CD4-positive, alpha-beta T cell treated with Interleukin-15 for 4 hours (primary cell): ENCODE results near the gene BIN1.
A peak's percentile ranks its signal among the peaks of the same experiment; 100 is the strongest.
"Not testable (repeated sequence)": the region's sequence is repeated elsewhere in the genome, so short reads cannot be mapped to it uniquely, and the experiment has no call there.

Experiments used
- DNase-seq: peaks from one replicate; pipeline ENCODE4 v3.0.0-alpha.2; 2020; ENCODE audit warnings: low spot score

The BIN1 gene

GRCh38 chr2:127046579-127046978, 60.4 kb downstream of the BIN1 start:
- DNase-seq, result no peak

GRCh38 chr2:127045792-127046501, 61.0 kb downstream of the BIN1 start:
- no peak for DNase-seq

- DNase-seq, result no peak
Observed at GRCh38 chr2:127044977-127045661, 61.8 kb downstream of the BIN1 start.

GRCh38 chr2:127044165-127044718, 62.7 kb downstream of the BIN1 start:
- DNase-seq, result no peak

GRCh38 chr2:127043367-127044164, 63.4 kb downstream of the BIN1 start:
- no peak for DNase-seq

GRCh38 chr2:127041259-127041970, 65.5 kb downstream of the BIN1 start:
- DNase-seq, result no peak

- DNase-seq, result no peak
Observed at GRCh38 chr2:127040169-127040568, 66.8 kb downstream of the BIN1 start.

- DNase-seq, result no peak
Observed at GRCh38 chr2:127039387-127040031, 67.4 kb downstream of the BIN1 start.

- no peak for DNase-seq
Observed at GRCh38 chr2:127037476-127037875, 69.5 kb downstream of the BIN1 start.

- DNase-seq, result no peak
Observed at GRCh38 chr2:127034883-127035611, 71.9 kb downstream of the BIN1 start.

GRCh38 chr2:127034051-127034450, 72.9 kb downstream of the BIN1 start:
- no peak for DNase-seq

GRCh38 chr2:127032621-127033020, 74.3 kb downstream of the BIN1 start:
- no peak for DNase-seq

GRCh38 chr2:127029350-127030051, 77.5 kb downstream of the BIN1 start:
- DNase-seq, result no peak

- not testable (repeated sequence) for DNase-seq
Observed at GRCh38 chr2:127028745-127029144, 78.2 kb downstream of the BIN1 start.

GRCh38 chr2:127027715-127028114, 79.2 kb downstream of the BIN1 start:
- DNase-seq, result no peak

GRCh38 chr2:127025359-127026166, 81.4 kb downstream of the BIN1 start:
- DNase-seq, result peak; percentile 63

- no peak for DNase-seq
Observed at GRCh38 chr2:127024769-127025358, 82.1 kb downstream of the BIN1 start.

- DNase-seq, result no peak
Observed at GRCh38 chr2:127023504-127023903, 83.5 kb downstream of the BIN1 start.

GRCh38 chr2:127022817-127023216, 84.1 kb downstream of the BIN1 start:
- no peak for DNase-seq
